Activated CD8-positive, alpha-beta T cell treated with anti-CD3 and anti-CD28 coated beads for 36 hours (primary cell): ENCODE measurements around the gene FSTL4. TPM values are rescaled to one million over a fixed set of nuclear protein-coding genes. Genes with fewer than 3 reads are reported as not detected.
A peak's percentile ranks its signal among the peaks of the same experiment; 100 is the strongest.

Source experiments
- ATAC-seq: fragments of 200-7000 bp; cut with Tn5 transposase; one replicate; pipeline ENCODE4 v1.10.0; 2021; ENCODE audit warnings: mild to moderate bottlenecking, moderate library complexity
- CTCF ChIA-PET: fragments of 350-600 bp; sonication (Branson Sonifier 250); formaldehyde crosslinking; loops from one replicate; lab custom pipeline; 2021; ENCODE audit warnings: antibody characterized with exemption; lab: Charles Lee
- POLR2A ChIA-PET: fragments of 350-600 bp; sonication (Branson Sonifier 250); formaldehyde crosslinking; loops from one replicate; lab custom pipeline; 2021; ENCODE audit warnings: antibody characterized with exemption; lab: Charles Lee
- DNase-seq: peaks from one replicate; pipeline ENCODE4 v3.0.0-alpha.2; 2020
- H3K27ac Mint-ChIP-seq: one replicate; pipeline ENCODE4 v1.8.0; 2021; ENCODE audit warnings: mild to moderate bottlenecking, mixed read lengths
- H3K27me3 Mint-ChIP-seq: one replicate; pipeline ENCODE4 v1.8.0; 2021; ENCODE audit warnings: mixed read lengths
- H3K36me3 Mint-ChIP-seq: one replicate; pipeline ENCODE4 v1.8.0; 2021; ENCODE audit warnings: low read depth, mixed read lengths
- H3K4me1 Mint-ChIP-seq: one replicate; pipeline ENCODE4 v1.8.0; 2021; ENCODE audit warnings: low read depth, mixed read lengths
- H3K4me3 Mint-ChIP-seq: one replicate; pipeline ENCODE4 v1.8.0; 2021; ENCODE audit warnings: mild to moderate bottlenecking, moderate library complexity, mixed read lengths
- H3K9me3 Mint-ChIP-seq: one replicate; pipeline ENCODE4 v1.8.0; 2021; ENCODE audit warnings: mixed read lengths
- intact Hi-C: fragments of 100-400 bp; cut with micrococcal nuclease; formaldehyde crosslinking; loops from one replicate; pipeline ENCODE4 v1.10.0; 2022
- total RNA-seq, 2 experiments: library from RNA; stranded (reverse); gene quantifications; one replicate each; pipeline ENCODE4 v1.2.3, GENCODE V29; 2021
- TF ChIP-seq, protein P1 (sequence below): fragments of 200-600 bp; IDR thresholded peaks from one replicate; pipeline ENCODE4 v1.8.0; 2022; ENCODE audit warnings: antibody characterized with exemption, mild to moderate bottlenecking

The FSTL4 gene
- total RNA-seq, 2 experiments from 2014 or later, result not detected

DNA sequence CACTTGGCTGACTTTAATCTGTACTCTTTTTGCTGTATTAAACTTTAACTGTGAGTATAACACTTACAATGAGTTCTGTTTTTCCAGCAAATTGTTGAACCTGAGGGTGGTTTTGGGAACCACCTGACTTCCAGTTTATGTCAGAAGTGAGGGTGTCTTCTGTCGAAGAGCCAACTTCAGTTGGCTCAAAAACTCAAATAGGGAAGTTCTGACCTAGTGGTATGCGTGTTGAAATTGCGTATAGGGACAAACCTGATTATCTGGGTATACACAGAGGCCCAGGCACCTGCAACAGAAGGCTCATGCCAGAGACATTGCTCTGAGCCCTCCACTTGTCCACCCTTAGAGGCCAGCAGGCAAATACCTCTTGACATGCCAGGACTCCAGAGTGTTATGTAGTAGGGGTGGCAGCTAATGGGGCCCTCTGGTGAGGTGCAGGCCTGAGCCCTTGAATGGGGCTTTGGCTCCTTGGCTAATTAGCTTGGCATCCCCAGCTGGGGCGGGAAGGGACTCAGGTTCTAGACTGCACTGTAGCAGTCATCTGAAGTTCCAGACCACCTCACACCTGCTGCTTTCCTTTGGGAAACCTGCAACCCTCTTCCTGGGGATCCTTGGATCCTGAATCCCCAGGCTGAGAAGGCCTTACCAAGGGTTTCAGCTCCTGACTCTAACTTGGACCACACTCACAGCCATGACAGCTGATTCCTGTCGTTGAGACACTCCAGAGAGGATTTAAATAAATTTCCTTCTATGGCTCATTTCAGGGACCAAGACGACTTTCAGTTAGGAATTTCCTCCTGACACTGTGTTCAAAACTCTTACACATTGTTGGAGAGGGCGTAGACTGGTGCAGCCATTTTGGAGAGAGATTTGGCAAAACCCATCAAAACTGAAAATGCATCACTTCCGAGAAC is 370.9 kb downstream of the FSTL4 start:
- Mint-ChIP-seq H3K4me1 (peaks cover 15% of the 10 kb centered on the region), H3K9me3 (peaks cover 2% of the 10 kb centered on the region), H3K4me3 (no peak overlapping the region), H3K27ac (no peak overlapping the region), H3K27me3 (no peaks in the 10 kb centered on the region), H3K36me3 (no peaks in the 10 kb centered on the region)
- intact Hi-C loops, result no loop called here
- ChIA-PET CTCF (interaction anchor here (1.3 kb wide), 1 partner anchor 130 kb away, joined by 4 read pairs; no protein-coding TSS in a partner anchor), POLR2A (interaction anchor here (0.6 to 1.0 kb wide), 2 partner anchors 17 to 94 kb away, joined by 3 to 4 read pairs; no protein-coding TSS in a partner anchor)
- DNase-seq (no peak), ATAC-seq (no peak)
- TF ChIP-seq, protein P1, sequence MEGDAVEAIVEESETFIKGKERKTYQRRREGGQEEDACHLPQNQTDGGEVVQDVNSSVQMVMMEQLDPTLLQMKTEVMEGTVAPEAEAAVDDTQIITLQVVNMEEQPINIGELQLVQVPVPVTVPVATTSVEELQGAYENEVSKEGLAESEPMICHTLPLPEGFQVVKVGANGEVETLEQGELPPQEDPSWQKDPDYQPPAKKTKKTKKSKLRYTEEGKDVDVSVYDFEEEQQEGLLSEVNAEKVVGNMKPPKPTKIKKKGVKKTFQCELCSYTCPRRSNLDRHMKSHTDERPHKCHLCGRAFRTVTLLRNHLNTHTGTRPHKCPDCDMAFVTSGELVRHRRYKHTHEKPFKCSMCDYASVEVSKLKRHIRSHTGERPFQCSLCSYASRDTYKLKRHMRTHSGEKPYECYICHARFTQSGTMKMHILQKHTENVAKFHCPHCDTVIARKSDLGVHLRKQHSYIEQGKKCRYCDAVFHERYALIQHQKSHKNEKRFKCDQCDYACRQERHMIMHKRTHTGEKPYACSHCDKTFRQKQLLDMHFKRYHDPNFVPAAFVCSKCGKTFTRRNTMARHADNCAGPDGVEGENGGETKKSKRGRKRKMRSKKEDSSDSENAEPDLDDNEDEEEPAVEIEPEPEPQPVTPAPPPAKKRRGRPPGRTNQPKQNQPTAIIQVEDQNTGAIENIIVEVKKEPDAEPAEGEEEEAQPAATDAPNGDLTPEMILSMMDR, result no peak

GRCh38 chr5:133240425-133241091 is 371.8 kb downstream of the FSTL4 start:
- H3K9me3 Mint-ChIP-seq, result peaks cover 2% of the 10 kb centered on the region
- CTCF ChIA-PET, result interaction anchor here (1.3 kb wide), 1 partner anchor 130 kb away, joined by 4 read pairs; no protein-coding TSS in a partner anchor
- ATAC-seq (peak; percentile 83), DNase-seq (peak; percentile 72)
- no peak overlapping the region for H3K4me3 Mint-ChIP-seq
- peaks cover 14% of the 10 kb centered on the region for H3K4me1 Mint-ChIP-seq
- TF ChIP-seq, protein P1, result no peak
- H3K27ac Mint-ChIP-seq, result no peak overlapping the region
- no peaks in the 10 kb centered on the region for H3K36me3 Mint-ChIP-seq
- no peaks in the 10 kb centered on the region for H3K27me3 Mint-ChIP-seq
- intact Hi-C loops, result no loop called here
- POLR2A ChIA-PET, result interaction anchor here (0.6 to 1.0 kb wide), 2 partner anchors 18 to 93 kb away, joined by 3 to 4 read pairs; no protein-coding TSS in a partner anchor

GRCh38 chr5:133238426-133239205 is 373.7 kb downstream of the FSTL4 start:
- CTCF ChIA-PET, result interaction anchor here (0.8 kb wide), 1 partner anchor 128 kb away, joined by 3 read pairs; no protein-coding TSS in a partner anchor

GRCh38 chr5:133236976-133237375 is 375.4 kb downstream of the FSTL4 start:
- H3K36me3 Mint-ChIP-seq, result no peaks in the 10 kb centered on the region
- CTCF ChIA-PET, result no interaction called here
- intact Hi-C loops, result no loop called here
- POLR2A ChIA-PET, result interaction anchor here (0.6 kb wide), 1 partner anchor 116 kb away, joined by 3 read pairs; no protein-coding TSS in a partner anchor
- TF ChIP-seq, protein P1, result no peak
- H3K9me3 Mint-ChIP-seq, result peaks cover 2% of the 10 kb centered on the region
- no peaks in the 10 kb centered on the region for H3K27me3 Mint-ChIP-seq
- DNase-seq (no peak), ATAC-seq (no peak)
- peaks cover 2% of the 10 kb centered on the region for H3K4me1 Mint-ChIP-seq
- no peak overlapping the region for H3K4me3 Mint-ChIP-seq
- no peak overlapping the region for H3K27ac Mint-ChIP-seq

More at GRCh38 chr5:133238426-133239205, 373.7 kb downstream of the FSTL4 start:
- peaks cover 2% of the 10 kb centered on the region for H3K9me3 Mint-ChIP-seq
- ATAC-seq, result no peak
- H3K36me3 Mint-ChIP-seq, result no peaks in the 10 kb centered on the region
- TF ChIP-seq, protein P1, result no peak
- intact Hi-C loops, result no loop called here
- DNase-seq, result no peak
- no peak overlapping the region for H3K27ac Mint-ChIP-seq
- H3K4me3 Mint-ChIP-seq, result no peak overlapping the region
- H3K4me1 Mint-ChIP-seq, result peaks cover 4% of the 10 kb centered on the region
- H3K27me3 Mint-ChIP-seq, result no peaks in the 10 kb centered on the region
- POLR2A ChIA-PET, result no interaction called here
